CD4-positive, alpha-beta T cell treated with Interleukin-17A for 4 hours (primary cell): ENCODE results near the gene PALLD.

Source experiments
- DNase-seq: peaks from one replicate; pipeline ENCODE4 v3.0.0-alpha.2; 2020; ENCODE audit warnings: mixed read lengths

PALLD gene

DNA sequence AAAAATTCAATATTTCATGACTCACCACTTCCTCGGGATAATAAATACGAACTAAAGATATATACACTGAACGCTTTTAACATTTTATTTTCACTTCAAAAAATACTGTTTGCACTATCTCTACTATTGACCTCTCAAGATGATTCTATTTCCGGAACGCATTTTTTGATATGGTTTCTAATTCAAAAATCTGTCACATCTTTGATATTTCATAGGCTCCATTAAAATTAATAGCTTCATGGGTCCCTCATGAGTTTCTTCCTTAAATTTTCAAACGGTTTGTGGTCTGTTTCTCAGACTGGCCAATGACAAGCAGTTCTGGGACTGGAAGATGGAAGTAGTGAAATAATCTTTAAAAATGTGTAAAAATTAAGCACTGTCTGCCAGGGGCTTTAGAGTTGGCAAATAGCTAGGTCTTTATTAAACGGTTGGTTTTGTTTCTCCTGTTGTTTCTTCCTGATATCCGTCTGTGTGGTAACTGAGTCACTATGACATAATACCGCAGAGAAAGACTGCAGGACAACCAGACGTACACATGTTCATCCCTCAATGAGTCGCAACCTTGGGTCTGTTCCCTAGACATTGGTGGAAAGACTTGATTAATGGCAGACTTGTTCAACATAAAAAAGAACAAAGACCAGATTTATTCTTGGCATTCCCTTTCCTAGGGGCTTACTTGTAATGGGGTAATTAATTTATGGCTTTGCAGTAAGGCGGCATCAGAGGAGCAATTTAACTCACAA, 133.8 kb downstream of the PALLD start:
- no peak for DNase-seq

DNA sequence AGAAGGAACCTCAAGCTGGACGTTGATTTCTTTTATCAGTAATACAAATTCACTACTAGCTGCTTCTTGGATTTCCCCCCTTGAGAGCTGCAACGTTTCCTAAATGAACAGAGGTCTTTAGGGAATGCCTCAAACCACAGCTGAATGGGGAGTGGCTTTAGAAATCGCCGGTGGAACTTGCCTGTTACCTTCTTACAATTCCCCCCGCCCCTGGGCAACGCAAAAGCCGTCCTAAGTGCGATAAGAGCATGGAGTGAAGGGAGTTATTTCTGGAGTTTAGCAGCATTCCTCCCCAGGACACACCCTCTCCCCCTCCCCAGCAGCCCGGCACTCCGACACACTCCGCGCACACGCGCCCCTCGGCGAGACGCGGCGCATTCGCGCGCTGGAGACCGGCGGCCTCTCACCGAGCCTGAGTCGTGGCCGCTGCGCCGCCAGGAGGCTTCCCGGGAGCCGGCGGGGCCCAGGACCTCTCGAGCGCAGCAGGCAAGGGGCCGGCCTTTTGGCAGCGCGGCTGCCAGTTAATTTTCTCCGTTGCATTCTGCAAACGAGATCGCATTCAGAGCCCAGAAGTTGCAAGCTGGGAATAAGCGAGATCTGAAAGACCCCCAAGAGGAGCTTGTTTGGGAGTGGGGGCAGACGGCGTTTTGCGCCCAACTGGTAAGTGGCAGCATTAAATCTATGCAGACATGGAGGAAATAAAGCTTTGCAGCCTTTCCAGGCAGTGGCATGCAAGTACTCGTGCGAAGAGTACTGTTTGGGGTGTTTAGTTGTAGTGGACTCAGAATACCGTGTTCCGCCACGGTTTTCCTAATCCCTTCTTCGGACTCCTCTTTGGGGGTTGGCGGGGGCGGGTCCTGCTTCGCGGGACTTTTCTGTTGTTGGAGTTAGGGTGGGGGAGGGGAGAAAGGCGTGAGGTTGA, 134.7 kb downstream of the PALLD start:
- DNase-seq = no peak

DNA sequence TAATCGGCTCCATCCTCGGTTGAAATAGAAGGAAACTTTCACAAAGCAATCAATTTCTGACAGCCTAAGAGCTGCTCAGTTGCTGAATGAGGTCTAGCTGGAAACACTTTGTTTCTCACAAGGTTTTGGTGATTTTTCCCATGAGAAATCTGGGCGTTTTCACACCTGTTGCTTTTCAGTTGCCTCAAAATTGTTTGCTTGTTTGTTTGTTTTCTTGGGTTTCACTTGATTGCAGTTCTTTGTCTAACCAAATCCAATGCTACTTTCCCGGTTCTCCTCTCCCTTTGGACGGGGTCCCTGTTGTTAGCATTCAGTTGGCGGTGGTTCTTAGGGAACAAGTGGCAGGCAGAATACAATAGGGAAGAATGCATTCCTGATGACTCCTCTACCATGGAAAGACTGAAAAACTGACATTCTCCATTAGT, 135.5 kb downstream of the PALLD start:
- DNase-seq = no peak

DNA sequence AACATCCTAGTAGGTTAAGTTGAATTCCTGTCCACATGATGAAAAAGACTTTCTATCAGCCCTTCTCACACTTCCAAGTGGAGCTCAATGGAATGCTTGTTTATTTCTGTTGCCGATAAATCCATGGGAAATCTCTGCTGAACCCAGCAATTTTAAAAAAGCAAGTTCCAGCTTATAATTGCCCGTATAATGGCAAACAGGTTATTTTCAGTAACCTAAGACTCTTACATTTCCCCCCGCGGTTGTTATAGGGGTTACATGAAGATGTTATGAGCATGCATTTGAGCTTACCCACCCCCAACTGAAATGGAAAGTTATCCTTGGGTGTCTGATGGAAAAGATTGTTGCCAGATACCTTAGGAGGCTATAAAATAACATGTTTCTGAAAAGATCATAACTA, 136.2 kb downstream of the PALLD start:
- DNase-seq = no peak

DNA sequence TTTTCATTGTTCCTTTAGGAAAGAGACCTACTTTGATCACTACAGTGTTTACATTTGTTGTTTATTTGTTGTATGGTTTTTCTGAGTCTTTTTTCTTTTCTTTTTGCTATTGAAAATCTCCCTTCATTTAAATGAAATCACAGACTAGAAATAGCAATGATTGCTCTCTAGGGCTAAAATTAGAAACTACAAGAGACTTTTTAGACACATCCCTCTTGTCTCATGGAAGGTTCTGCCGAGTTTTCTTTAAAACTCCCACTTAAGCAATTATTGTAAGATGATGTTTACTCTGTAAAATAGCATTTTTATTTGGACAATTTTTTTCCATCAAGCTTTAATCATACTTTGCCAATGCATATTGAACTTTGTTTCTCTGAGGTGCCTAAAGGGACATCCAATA, 136.6 kb downstream of the PALLD start:
- no peak for DNase-seq

DNA sequence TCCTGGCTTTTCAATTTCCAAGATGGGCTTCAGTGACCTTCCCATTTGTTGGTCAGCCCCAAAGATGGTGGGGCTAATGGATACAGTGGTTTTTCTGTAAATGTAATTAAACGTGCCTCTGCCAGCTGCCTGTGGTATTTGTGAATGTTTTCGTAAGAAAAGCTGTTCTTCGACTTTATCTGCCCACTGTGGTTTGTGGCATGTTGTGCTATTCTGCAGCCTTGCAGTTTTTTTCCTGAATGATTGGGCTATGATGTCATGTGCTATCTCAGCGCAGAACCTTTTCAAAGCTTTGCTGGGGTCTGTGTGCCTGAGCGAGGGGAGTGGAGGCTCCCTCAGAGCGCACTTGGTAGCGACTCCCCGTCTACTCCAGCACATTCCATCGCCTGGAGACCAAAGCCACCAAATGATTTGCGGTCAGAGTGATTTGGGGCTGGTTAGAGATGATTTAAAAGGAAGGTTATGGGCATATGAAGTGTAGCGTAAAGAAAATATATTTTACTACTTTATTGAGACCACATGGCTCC, 137.5 kb downstream of the PALLD start:
- no peak for DNase-seq

DNA sequence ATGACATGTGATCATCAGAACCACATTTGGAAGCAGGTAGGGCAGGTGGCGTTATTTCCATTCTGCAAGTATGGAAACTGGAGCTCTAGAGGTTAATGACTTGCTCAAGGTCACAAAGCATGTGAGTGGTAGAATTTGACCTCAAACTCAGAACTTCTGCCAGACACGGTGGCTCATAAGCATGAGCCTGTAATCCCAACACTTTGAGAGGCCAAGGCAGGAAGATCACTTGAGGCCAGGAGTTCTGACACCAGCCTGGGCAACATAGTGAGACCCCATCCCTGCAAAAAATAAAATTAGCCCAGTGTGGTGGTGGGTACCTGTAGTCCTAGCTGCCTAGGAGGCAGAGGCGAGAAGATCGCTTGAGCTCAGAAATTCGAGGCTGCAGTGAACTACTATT, 139.2 kb downstream of the PALLD start:
- no peak for DNase-seq

DNA sequence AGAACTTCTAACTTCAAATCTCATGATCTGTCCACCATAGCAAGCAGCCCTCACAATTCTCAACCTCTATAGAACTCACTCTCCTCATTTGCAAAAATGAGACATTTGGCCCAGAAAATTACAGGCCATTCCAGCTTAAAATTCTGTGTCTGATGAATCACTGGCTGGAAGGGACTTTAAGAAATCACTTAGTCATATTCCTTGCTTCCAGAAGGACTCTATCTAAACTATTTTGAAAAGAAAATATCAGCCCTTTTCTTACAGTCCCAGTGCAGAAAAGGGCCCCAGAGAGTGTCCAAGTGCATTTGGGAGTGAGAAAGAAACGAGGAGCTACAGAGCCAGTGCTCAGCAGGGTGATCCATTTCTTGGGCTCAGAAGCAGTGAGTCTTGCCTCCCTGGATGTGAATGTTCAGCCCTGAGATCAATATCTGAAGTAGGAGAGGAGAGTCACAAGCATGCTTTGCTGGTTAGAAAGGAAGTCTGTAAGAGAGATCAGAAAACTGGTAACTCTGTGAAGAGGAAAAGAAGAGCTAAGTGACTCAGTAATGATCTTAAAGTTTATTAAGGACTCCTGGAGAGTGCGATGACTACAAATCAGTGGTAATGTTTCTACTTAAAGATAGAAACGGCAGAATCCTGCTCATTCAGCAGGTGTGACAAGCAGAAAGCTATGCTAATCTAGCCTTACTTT, 139.8 kb downstream of the PALLD start:
- DNase-seq = no peak

DNA sequence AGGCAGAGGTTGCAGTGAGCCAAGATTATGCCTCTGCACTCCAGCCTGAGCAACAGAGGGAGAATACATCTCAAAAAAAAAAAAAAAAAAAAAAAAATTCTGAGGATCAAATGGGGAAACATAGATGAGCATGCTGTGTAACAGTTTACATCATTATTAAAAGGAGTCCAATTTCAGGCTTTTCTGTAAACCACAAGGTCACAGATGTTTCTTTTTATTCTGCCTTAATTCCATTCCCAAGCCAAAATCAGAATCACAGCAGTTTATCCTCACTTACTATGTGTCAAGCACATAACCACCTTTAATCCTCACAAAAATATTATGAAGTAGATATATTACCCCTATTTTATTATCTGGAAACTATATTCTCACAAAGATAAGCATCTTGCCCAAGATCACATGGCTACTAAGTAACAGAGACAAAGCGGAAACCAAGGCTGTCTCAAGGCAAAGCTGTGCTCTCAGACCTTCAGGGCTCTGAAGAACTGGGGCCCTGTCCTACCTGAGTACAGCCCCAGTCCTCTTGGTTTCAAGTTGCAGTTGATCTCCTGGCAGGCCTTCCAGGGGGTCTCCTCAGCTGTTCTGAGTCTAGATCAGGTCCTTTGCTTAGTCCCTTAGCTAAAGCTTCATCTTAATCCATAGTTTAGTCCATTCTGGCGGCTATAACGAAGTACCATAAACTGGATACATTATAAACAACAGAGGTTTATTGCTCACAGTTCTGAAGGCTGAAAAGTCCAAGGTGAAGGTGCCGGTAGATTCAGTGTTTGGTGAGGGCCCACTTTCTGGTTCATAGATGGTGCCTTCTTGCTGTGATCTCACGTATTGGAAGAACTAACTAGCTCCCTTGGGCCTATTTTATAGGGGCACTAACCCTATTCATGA, 141.3 kb downstream of the PALLD start:
- DNase-seq = no peak

DNA sequence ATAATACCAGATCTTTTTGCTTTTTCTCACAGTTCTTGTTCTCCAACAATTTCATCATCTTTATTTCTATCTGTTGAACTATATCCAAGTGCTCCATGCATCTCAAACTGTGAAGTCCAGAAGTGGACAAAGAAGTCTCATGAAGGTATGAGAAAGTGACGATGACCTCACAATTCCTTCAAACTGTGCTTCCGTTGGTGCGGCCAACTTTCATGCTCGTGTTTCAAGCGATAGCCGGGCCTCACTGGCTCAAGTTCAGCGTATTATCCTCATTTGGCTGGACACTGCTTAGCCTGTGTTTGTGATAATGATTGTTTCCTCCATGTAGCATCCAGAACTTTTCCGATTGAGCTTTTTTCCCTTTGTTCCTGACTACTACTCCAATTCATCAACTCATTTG, 143.1 kb downstream of the PALLD start:
- no peak for DNase-seq

DNA sequence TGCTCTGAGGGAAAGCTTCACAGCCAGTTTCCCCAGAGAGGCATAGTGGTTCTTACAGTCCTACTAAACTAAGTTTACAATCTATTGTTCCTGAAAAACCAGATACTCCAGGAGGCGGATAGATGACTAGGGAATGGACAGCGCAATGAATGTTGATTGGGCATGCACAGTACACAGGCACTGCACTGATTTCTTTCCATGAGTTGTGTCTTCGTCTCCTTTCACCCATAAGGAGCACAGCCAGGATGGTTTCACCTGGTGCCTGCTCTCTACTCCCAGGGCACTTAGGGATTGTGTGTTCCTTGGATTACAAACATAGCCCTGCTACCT, 144.9 kb downstream of the PALLD start:
- DNase-seq = no peak

DNA sequence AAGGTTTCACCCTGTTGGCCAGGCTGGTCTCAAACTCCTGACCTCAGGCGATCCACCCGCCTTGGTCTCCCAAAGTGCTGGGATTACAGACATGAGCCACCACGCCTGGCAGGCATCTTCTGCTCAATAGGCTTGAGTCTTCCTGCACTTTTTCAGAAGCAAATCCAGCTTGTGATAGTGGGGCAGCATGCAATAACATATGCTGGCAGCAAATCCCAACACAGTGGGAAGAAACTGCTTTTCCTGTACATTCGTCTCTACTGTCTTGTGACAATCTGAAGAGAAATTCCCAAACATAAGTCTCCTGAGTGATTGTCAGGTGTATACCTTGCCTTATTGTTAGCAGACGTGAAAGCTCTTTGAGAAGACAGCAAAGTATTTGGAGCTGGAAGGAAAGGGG, 145.7 kb downstream of the PALLD start:
- no peak for DNase-seq

DNA sequence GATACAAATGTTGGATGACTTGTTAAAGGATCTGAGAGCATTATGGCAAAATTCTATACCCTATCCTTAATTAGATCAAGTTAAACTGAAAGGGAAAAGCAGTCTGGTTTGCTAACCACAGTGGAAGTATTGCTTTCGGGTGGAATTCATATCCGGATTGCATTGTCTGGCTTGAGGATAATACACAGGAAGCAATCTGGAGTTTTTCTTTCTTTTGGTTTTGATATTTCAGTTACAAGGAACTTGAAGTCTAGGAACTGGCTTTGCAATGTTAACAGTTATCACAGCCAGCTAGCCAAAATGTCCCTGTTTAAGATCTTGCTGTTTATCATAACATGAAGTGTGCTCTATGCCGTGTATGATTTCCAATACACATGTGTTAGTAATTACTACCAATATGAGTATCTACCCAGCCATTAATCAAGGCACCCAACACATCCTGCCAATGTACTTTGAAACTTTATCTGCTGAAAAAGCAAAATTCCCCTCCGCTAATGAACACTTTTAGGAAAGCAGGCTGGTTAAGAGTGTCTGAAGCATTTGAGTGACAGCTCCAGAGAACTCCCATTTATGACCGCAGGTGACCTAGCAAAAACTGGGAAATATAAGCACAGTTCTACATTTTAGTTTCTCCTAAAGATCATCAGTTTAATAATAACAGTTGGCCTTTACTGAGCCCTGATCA, 146.4 kb downstream of the PALLD start:
- no peak for DNase-seq

DNA sequence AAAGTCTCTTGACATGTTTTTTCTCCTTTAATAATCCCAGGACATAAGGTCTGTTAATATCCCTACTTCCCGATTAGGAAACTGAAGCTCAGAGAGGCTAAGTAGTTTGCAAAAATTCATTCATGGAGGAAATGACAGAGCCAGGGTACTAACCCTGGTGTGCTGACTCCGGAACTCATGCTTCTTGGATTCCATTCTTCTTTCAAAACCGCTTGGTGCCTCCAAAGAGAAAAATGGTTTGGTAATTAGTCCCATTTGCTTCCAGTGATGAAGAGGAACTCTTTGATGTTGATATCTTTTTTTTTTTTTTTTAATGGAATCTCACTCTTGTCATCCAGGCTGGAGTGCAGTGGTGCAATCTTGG, 146.9 kb downstream of the PALLD start:
- no peak for DNase-seq

DNA sequence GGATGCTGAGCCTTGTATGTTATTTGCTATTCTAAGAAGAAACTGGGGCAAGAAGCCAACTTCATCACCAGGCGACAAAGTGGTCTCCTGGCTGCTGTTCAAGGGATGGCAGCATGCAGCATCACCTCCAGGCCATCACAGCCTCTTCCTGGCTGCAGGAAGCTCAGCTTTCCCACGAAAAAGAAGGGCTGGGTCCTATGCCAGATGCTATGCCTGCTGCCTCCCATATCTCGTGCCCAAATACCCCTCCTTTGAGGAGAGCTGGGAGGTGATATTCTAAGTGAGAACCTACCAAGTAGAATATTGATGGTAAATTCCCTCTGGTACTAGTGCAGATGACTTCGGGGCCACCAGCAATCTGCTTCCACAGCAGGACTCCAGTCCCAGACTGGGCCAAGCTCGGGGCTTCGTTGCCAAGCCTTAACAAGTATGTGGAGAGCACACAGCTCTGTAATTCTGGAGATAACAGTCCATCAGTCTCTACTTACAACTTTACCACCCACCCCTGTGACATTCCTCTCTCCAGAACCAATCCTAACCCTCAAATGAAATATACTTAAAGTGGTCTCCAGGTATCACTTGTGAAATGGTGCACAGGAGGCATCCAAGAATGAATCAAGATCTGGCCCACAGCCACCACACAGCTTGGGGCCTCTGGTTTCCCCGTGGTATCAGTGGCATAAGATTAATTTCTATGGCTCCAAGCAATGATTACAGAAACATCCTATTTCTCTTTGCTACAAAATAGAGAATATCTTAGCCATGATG, 149.3 kb downstream of the PALLD start:
- no peak for DNase-seq

DNA sequence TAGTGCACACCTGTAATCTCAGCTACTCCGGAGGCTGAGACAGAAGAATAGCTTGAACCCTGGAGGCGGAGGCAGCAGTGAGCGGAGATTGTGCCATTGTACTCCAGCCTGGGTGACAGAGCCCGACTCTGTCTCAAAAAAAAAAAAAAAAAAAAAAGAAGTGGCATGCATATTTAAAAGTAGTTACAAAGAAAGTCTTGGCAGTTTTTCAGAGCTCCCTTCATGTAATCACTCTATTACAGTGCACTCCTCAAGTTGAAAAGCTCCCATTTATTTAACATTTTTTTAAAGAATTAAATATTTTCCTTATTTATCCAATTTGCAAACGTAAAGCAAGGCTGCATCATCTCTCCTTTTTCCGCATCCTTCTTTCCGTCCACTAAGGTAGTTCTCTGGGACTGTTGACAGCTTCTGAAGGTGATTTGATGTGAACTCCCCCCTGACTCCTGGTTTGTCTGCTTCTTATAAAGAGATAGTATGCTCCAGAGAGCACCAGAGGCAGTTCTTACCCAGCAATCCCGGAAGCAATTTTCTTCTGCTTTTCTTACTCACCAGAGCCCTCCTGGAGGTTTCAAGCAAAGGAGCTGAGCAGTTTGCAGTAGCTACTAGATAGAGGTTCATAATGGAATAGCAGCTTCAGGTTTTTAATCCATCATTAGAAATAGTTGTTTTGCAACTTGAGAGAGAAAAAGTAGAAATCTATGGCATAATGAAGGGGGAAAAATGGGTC, 151.0 kb downstream of the PALLD start:
- no peak for DNase-seq

DNA sequence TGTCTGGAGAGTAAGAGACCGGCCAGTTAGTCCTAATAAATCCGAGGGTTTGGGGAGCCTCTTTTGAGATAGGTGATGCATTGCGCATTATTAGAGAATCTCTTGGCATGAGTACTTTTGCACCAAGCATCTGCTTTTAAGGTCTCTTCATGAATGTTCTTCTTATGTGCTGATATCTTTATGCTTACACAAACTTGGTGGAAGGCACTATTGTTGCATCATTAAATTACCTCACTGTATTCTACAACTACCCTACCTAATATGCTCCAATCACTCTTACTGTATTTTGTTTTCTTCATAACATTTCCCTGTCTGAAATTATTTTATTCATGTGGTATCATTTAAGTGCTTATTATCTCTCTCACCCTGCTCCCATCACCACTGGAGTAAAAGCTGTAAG, 151.6 kb downstream of the PALLD start:
- DNase-seq = no peak

DNA sequence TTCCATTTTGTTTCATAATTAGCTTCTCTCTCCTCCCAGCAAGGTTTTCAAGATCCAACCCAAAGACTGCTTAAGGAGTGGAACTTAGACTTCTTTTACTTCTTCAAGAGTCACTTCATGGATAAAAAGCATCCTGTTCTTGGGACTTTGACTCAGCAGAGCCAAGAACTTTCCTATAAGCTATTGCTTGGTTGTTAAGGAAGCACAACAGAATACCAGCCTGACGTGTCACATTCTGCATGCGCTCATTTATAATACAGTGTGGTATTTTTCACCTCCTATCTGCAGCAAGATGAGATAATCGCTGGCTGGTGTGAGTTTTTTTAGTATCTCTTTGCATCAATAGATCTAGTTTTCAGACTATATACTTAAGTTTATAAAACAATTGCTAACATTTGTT, 152.1 kb downstream of the PALLD start:
- no peak for DNase-seq

DNA sequence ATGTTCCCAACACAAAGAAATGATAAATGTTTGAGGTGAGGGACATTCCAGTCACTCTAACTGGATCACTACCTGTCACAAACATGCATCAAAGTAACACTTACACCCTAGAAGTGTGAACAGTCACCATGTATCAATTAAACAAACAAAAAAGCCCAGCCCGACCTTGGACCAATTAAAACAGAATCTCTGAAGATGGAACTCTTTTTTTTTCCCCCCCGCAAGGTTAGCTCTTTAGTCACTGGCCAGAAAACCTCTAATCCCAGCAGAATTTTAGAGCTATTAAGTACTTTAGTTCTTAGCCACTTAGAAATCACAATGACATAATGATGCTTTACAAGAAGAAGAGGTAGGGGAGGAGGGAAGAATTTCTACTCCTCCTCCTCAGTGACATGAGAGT, 154.5 kb downstream of the PALLD start:
- DNase-seq = no peak

DNA sequence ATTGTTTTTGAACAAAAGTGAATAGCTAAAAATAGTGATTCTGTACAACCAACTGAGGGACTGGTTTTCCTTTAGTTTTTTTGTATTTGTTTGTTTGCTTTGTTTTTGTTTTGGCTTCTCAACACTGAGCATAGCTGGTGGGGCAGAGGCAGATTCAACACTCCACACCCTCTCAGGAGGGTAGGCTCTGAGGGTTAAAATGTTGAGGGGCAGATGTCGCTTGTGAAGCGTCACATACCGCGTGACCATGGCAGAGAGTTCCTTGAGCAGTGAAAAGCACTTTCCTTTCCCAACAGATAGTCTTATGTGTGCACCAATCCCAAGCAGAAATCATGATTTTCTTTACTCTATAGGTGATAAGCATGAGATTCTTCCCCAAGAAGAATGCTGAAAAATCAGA, 155.0 kb downstream of the PALLD start:
- no peak for DNase-seq
